GM20000 (cell line): ENCODE results near the gene MAPK13.

Source experiments
- DNase-seq: peaks from one replicate; pipeline ENCODE4 v3.0.0; 2012; ENCODE audit warnings: low spot score
- CTCF ChIP-seq: IDR thresholded peaks from 2 replicates; pipeline ENCODE4 v1.5.1; 2012; ENCODE audit warnings: mild to moderate bottlenecking, control low read depth; ENCODE audit errors: extremely low read depth, missing control alignments

The MAPK13 gene

GRCh38 chr6:36160147-36160760 lies 29.9 kb downstream of the MAPK13 start:
- no peak for TF ChIP-seq CTCF
- no peak for DNase-seq

- peak; percentile 29 for DNase-seq
- TF ChIP-seq CTCF, result no peak
Observed at GRCh38 chr6:36169023-36170007, 39.0 kb downstream of the MAPK13 start.

GRCh38 chr6:36170704-36171103 lies 40.4 kb downstream of the MAPK13 start:
- no peak for DNase-seq
- no peak for TF ChIP-seq CTCF

GRCh38 chr6:36171573-36171972 lies 41.3 kb downstream of the MAPK13 start:
- peak; percentile 39 for DNase-seq
- TF ChIP-seq CTCF, result no peak

- no peak for TF ChIP-seq CTCF
Observed at GRCh38 chr6:36177166-36177565, 46.9 kb downstream of the MAPK13 start.

GRCh38 chr6:36178544-36178943 lies 48.2 kb downstream of the MAPK13 start:
- no peak for DNase-seq
- TF ChIP-seq CTCF, result no peak

More at GRCh38 chr6:36177166-36177565, 46.9 kb downstream of the MAPK13 start:
- DNase-seq, result no peak

- TF ChIP-seq CTCF, result no peak
- DNase-seq, result no peak
Observed at GRCh38 chr6:36180126-36180525, 49.8 kb downstream of the MAPK13 start.
